Measurements from ENCODE around the gene ZNF148. TPM values are rescaled to one million over a fixed set of nuclear protein-coding genes. Genes with fewer than 3 reads are reported as not detected.

The ZNF148 gene
- total RNA-seq, 2 experiments from 2014 or later, result 30.9 to 34.0 TPM

DNA sequence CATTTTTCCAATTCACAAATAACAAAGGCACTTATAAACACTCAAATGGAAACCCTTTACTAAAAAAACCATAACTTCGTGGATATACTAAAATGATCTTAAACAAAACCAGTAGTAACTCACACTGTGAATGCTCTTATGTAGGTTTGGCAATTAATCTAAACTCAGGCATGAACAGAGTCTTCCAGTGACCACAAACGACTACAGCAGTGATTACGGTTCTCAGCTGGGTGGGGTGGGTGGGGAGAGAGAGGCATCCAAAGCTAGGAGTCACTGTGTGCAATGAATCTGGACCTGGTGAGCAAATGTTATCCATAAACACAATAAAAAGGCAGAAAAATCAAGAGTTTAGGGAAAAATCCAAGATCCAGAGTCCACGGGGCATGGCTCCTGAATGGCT, 183.9 kb downstream of the ZNF148 start:
- CTCF ChIA-PET, result no interaction called here
- Mint-ChIP-seq H3K36me3 (ENCODE audit: low read depth) (no peaks in the 10 kb centered on the region), H3K27ac (no peak overlapping the region)

DNA sequence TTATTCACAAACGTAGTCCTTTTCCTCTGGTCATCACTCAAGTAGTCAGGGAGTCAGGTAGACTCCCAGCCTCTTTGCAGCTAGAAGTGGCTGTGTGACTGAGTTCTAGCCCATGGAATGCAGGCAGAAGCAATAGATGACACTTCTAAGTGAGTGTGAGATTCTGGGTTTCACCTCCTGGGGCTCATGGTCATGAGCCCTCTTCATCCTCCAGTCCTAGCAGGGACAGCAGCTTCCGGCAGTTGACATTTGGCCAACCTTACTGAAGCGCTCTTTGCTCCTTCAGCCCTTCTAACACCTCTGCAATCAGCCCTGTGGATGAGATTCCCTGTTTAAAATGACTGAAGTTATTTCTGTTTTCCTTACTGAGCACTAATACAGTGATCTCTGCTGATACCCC, 184.3 kb downstream of the ZNF148 start:
- Histone ChIP-seq H3K36me3 (ENCODE audit: insufficient read depth, low read length) (no peaks in the 10 kb centered on the region), H3K4me1 (ENCODE audit: insufficient read depth, low read length) (no peaks in the 10 kb centered on the region), H3K27ac (ENCODE audit: low read depth in 1 of 2, low read length in 2 of 2) (no peak overlapping the region), H3K4me3 (ENCODE audit: low read length) (no peak overlapping the region), H3K9me3 (ENCODE audit: control insufficient read depth in 1 of 2, insufficient read depth in 1 of 2, low read length in 2 of 2) (no peaks in the 10 kb centered on the region), H3K27me3 (ENCODE audit: control insufficient read depth in 1 of 2, insufficient read depth in 2 of 2, low read length in 2 of 2) (no peaks in the 10 kb centered on the region)
- H3K27me3 Mint-ChIP-seq, result no peaks in the 10 kb centered on the region
- intact Hi-C loops (cut with DNase I, micrococcal nuclease), result no loop called here
- H3K9me3 Mint-ChIP-seq, result no peaks in the 10 kb centered on the region
- ChIA-PET CTCF (no interaction called here), POLR2A (no interaction called here)
- H3K4me3 Mint-ChIP-seq, result no peak overlapping the region
- no peak for DNase-seq
- TF ChIP-seq, protein P1, sequence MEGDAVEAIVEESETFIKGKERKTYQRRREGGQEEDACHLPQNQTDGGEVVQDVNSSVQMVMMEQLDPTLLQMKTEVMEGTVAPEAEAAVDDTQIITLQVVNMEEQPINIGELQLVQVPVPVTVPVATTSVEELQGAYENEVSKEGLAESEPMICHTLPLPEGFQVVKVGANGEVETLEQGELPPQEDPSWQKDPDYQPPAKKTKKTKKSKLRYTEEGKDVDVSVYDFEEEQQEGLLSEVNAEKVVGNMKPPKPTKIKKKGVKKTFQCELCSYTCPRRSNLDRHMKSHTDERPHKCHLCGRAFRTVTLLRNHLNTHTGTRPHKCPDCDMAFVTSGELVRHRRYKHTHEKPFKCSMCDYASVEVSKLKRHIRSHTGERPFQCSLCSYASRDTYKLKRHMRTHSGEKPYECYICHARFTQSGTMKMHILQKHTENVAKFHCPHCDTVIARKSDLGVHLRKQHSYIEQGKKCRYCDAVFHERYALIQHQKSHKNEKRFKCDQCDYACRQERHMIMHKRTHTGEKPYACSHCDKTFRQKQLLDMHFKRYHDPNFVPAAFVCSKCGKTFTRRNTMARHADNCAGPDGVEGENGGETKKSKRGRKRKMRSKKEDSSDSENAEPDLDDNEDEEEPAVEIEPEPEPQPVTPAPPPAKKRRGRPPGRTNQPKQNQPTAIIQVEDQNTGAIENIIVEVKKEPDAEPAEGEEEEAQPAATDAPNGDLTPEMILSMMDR (IDR thresholded peaks at IDR 0.05), result no peak
- H3K4me1 Mint-ChIP-seq (ENCODE audit: low read depth), result peaks cover 6% of the 10 kb centered on the region
- ATAC-seq (ENCODE audit: poor library complexity), result no peak
- no peaks in the 10 kb centered on the region for H3K36me3 Mint-ChIP-seq (ENCODE audit: low read depth)
- no peak overlapping the region for H3K27ac Mint-ChIP-seq

More for the DNA sequence above, 183.9 kb downstream of the ZNF148 start:
- Histone ChIP-seq H3K36me3 (ENCODE audit: insufficient read depth, low read length) (no peaks in the 10 kb centered on the region), H3K4me3 (ENCODE audit: low read length) (no peak overlapping the region), H3K27me3 (ENCODE audit: control insufficient read depth in 1 of 2, insufficient read depth in 2 of 2, low read length in 2 of 2) (no peaks in the 10 kb centered on the region), H3K9me3 (ENCODE audit: control insufficient read depth in 1 of 2, insufficient read depth in 1 of 2, low read length in 2 of 2) (no peaks in the 10 kb centered on the region), H3K4me1 (ENCODE audit: insufficient read depth, low read length) (no peaks in the 10 kb centered on the region), H3K27ac (ENCODE audit: low read depth in 1 of 2, low read length in 2 of 2) (no peak overlapping the region)
- TF ChIP-seq, protein P1 (IDR thresholded peaks at IDR 0.05), result no peak
- Mint-ChIP-seq H3K4me1 (ENCODE audit: low read depth) (peaks cover 4% of the 10 kb centered on the region), H3K9me3 (no peaks in the 10 kb centered on the region), H3K4me3 (no peak overlapping the region), H3K27me3 (no peaks in the 10 kb centered on the region)
- POLR2A ChIA-PET, result no interaction called here
- DNase-seq, result no peak
- intact Hi-C loops (cut with DNase I, micrococcal nuclease), result no loop called here
- no peak for ATAC-seq (ENCODE audit: poor library complexity)

DNA sequence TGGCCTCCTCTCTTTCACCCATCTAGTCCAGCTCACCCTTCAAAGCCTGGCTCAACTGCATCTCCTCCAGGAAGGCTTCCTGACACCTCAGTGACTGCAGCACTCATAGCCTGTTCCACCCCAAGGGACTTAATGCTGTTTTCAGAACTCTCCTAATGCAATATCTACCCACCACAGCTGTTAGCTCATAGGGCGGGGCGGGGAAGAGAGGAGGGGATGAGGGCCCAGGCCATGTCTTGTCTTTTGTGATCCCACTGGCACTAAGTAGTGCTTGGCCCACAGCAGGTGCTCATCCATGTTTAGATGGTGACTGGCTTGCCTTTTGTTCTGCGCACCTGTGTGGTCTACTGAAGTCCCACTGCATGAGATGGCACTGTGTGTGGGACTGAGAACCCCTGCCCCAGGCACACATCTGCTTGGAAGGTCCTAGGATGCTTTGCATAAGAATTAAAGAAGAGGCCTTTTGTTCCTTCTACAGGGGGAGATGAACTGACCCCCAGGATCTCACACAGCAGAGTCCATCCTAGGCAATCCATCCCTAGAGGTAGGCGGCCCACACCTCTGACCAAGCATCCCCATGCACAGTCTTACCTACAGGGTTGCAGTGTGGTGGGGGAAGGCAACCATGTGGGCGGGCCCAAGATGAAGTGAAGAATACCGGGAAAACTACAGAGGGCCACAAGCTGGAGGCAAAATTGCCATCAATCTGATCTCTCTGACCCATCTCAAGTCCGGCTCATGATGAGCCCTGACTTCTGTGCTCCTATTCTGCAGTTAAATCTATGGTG, 185.6 kb downstream of the ZNF148 start:
- ATAC-seq (ENCODE audit: poor library complexity) (no peak), DNase-seq (no peak)
- CTCF ChIA-PET, result no interaction called here
- intact Hi-C loops (cut with DNase I, micrococcal nuclease), result no loop called here
- H3K36me3 ChIP-seq (ENCODE audit: insufficient read depth, low read length), result no peaks in the 10 kb centered on the region
- no peaks in the 10 kb centered on the region for H3K27me3 ChIP-seq (ENCODE audit: control insufficient read depth in 1 of 2, insufficient read depth in 2 of 2, low read length in 2 of 2)
- Mint-ChIP-seq H3K27ac (no peak overlapping the region), H3K27me3 (no peaks in the 10 kb centered on the region), H3K4me3 (no peak overlapping the region), H3K4me1 (ENCODE audit: low read depth) (peaks cover 6% of the 10 kb centered on the region), H3K9me3 (no peaks in the 10 kb centered on the region), H3K36me3 (ENCODE audit: low read depth) (no peaks in the 10 kb centered on the region)
- no peak overlapping the region for H3K4me3 ChIP-seq (ENCODE audit: low read length)
- TF ChIP-seq, protein P1 (IDR thresholded peaks at IDR 0.05), result no peak
- POLR2A ChIA-PET, result no interaction called here
- H3K4me1 ChIP-seq (ENCODE audit: insufficient read depth, low read length), result no peaks in the 10 kb centered on the region
- H3K27ac ChIP-seq (ENCODE audit: low read depth in 1 of 2, low read length in 2 of 2), result no peak overlapping the region
- no peaks in the 10 kb centered on the region for H3K9me3 ChIP-seq (ENCODE audit: control insufficient read depth in 1 of 2, insufficient read depth in 1 of 2, low read length in 2 of 2)

Measured in CD4-positive, alpha-beta T cell (primary cell).